Measurements from ENCODE around the gene WWOX.
"Not testable (repeated sequence)": the region's sequence is repeated elsewhere in the genome, so short reads cannot be mapped to it uniquely, and the experiment has no call there.

Gene WWOX

GRCh38 chr16:78684655-78685375 is 585.4 kb downstream of the WWOX start:
- Histone ChIP-seq H3K9me3 (ENCODE audit: control insufficient read depth, low read depth, low read length) (no peaks in the 10 kb centered on the region), H3K4me3 (ENCODE audit: low read length) (no peak overlapping the region), H3K9ac (ENCODE audit: low read length) (no peak overlapping the region), H3K4me1 (ENCODE audit: control insufficient read depth, low read depth, low read length) (no peaks in the 10 kb centered on the region), H3K27me3 (ENCODE audit: control insufficient read depth, insufficient read depth, low read length) (no peaks in the 10 kb centered on the region), H3K36me3 (ENCODE audit: control insufficient read depth, low read depth, low read length) (no peaks in the 10 kb centered on the region), H3K27ac (ENCODE audit: low read length) (no peak overlapping the region)

- Histone ChIP-seq H3K9me3 (ENCODE audit: control insufficient read depth, low read depth, low read length) (no peaks in the 10 kb centered on the region), H3K9ac (ENCODE audit: low read length) (no peak overlapping the region), H3K4me1 (ENCODE audit: control insufficient read depth, low read depth, low read length) (no peaks in the 10 kb centered on the region), H3K27ac (ENCODE audit: low read length) (no peak overlapping the region), H3K27me3 (ENCODE audit: control insufficient read depth, insufficient read depth, low read length) (no peaks in the 10 kb centered on the region), H3K4me3 (ENCODE audit: low read length) (no peak overlapping the region), H3K36me3 (ENCODE audit: control insufficient read depth, low read depth, low read length) (no peaks in the 10 kb centered on the region)
Measured at GRCh38 chr16:78686601-78687000, 587.1 kb downstream of the WWOX start.

- no peaks in the 10 kb centered on the region for H3K27me3 ChIP-seq (ENCODE audit: control insufficient read depth, insufficient read depth, low read length)
- H3K4me3 ChIP-seq (ENCODE audit: low read length), result no peak overlapping the region
- H3K4me1 ChIP-seq (ENCODE audit: control insufficient read depth, low read depth, low read length), result no peaks in the 10 kb centered on the region
- no peaks in the 10 kb centered on the region for H3K36me3 ChIP-seq (ENCODE audit: control insufficient read depth, low read depth, low read length)
- H3K9ac ChIP-seq (ENCODE audit: low read length), result no peak overlapping the region
- no peak overlapping the region for H3K27ac ChIP-seq (ENCODE audit: low read length)
- no peaks in the 10 kb centered on the region for H3K9me3 ChIP-seq (ENCODE audit: control insufficient read depth, low read depth, low read length)
Measured at GRCh38 chr16:78689028-78689427, 589.6 kb downstream of the WWOX start.

GRCh38 chr16:78689536-78689935 is 590.1 kb downstream of the WWOX start:
- Histone ChIP-seq H3K27ac (ENCODE audit: low read length) (no peak overlapping the region), H3K4me1 (ENCODE audit: control insufficient read depth, low read depth, low read length) (no peaks in the 10 kb centered on the region), H3K36me3 (ENCODE audit: control insufficient read depth, low read depth, low read length) (no peaks in the 10 kb centered on the region), H3K9ac (ENCODE audit: low read length) (no peak overlapping the region), H3K9me3 (ENCODE audit: control insufficient read depth, low read depth, low read length) (no peaks in the 10 kb centered on the region), H3K27me3 (ENCODE audit: control insufficient read depth, insufficient read depth, low read length) (no peaks in the 10 kb centered on the region), H3K4me3 (ENCODE audit: low read length) (no peak overlapping the region)

GRCh38 chr16:78690510-78690909 is 591.1 kb downstream of the WWOX start:
- Histone ChIP-seq H3K27ac (ENCODE audit: low read length) (no peak overlapping the region), H3K4me1 (ENCODE audit: control insufficient read depth, low read depth, low read length) (no peaks in the 10 kb centered on the region), H3K4me3 (ENCODE audit: low read length) (no peak overlapping the region), H3K9ac (ENCODE audit: low read length) (no peak overlapping the region), H3K27me3 (ENCODE audit: control insufficient read depth, insufficient read depth, low read length) (no peaks in the 10 kb centered on the region), H3K36me3 (ENCODE audit: control insufficient read depth, low read depth, low read length) (no peaks in the 10 kb centered on the region), H3K9me3 (ENCODE audit: control insufficient read depth, low read depth, low read length) (no peaks in the 10 kb centered on the region)

- H3K27ac ChIP-seq (ENCODE audit: low read length); H3K9me3 ChIP-seq (ENCODE audit: control insufficient read depth, low read depth, low read length): not testable (repeated sequence)
Measured at GRCh38 chr16:78691746-78692145, 592.3 kb downstream of the WWOX start.

GRCh38 chr16:78693496-78693895 is 594.0 kb downstream of the WWOX start:
- Histone ChIP-seq H3K27ac (ENCODE audit: low read length) (no peak overlapping the region), H3K36me3 (ENCODE audit: control insufficient read depth, low read depth, low read length) (no peaks in the 10 kb centered on the region), H3K9ac (ENCODE audit: low read length) (no peak overlapping the region), H3K9me3 (ENCODE audit: control insufficient read depth, low read depth, low read length) (no peaks in the 10 kb centered on the region), H3K4me3 (ENCODE audit: low read length) (no peak overlapping the region), H3K27me3 (ENCODE audit: control insufficient read depth, insufficient read depth, low read length) (no peaks in the 10 kb centered on the region), H3K4me1 (ENCODE audit: control insufficient read depth, low read depth, low read length) (no peaks in the 10 kb centered on the region)

More at GRCh38 chr16:78691746-78692145, 592.3 kb downstream of the WWOX start:
- H3K4me1 ChIP-seq (ENCODE audit: control insufficient read depth, low read depth, low read length); H3K9ac ChIP-seq (ENCODE audit: low read length); H3K27me3 ChIP-seq (ENCODE audit: control insufficient read depth, insufficient read depth, low read length); H3K4me3 ChIP-seq (ENCODE audit: low read length); H3K36me3 ChIP-seq (ENCODE audit: control insufficient read depth, low read depth, low read length): not testable (repeated sequence)

- no peak overlapping the region for H3K27ac ChIP-seq (ENCODE audit: low read length)
- no peak overlapping the region for H3K4me3 ChIP-seq (ENCODE audit: low read length)
- H3K9me3 ChIP-seq (ENCODE audit: control insufficient read depth, low read depth, low read length), result no peaks in the 10 kb centered on the region
- no peaks in the 10 kb centered on the region for H3K4me1 ChIP-seq (ENCODE audit: control insufficient read depth, low read depth, low read length)
- no peaks in the 10 kb centered on the region for H3K27me3 ChIP-seq (ENCODE audit: control insufficient read depth, insufficient read depth, low read length)
- H3K9ac ChIP-seq (ENCODE audit: low read length), result no peak overlapping the region
- H3K36me3 ChIP-seq (ENCODE audit: control insufficient read depth, low read depth, low read length), result no peaks in the 10 kb centered on the region
Measured at GRCh38 chr16:78694414-78694813, 595.0 kb downstream of the WWOX start.

GRCh38 chr16:78695391-78695790 is 595.9 kb downstream of the WWOX start:
- H3K36me3 ChIP-seq (ENCODE audit: control insufficient read depth, low read depth, low read length), result no peaks in the 10 kb centered on the region
- H3K9ac ChIP-seq (ENCODE audit: low read length), result no peak overlapping the region
- no peak overlapping the region for H3K27ac ChIP-seq (ENCODE audit: low read length)
- no peaks in the 10 kb centered on the region for H3K4me1 ChIP-seq (ENCODE audit: control insufficient read depth, low read depth, low read length)
- H3K9me3 ChIP-seq (ENCODE audit: control insufficient read depth, low read depth, low read length), result no peaks in the 10 kb centered on the region
- H3K4me3 ChIP-seq (ENCODE audit: low read length), result no peak overlapping the region
- H3K27me3 ChIP-seq (ENCODE audit: control insufficient read depth, insufficient read depth, low read length), result no peaks in the 10 kb centered on the region

- Histone ChIP-seq H3K9me3 (ENCODE audit: control insufficient read depth, low read depth, low read length) (no peaks in the 10 kb centered on the region), H3K4me3 (ENCODE audit: low read length) (no peak overlapping the region), H3K27me3 (ENCODE audit: control insufficient read depth, insufficient read depth, low read length) (no peaks in the 10 kb centered on the region), H3K27ac (ENCODE audit: low read length) (no peak overlapping the region), H3K36me3 (ENCODE audit: control insufficient read depth, low read depth, low read length) (no peaks in the 10 kb centered on the region), H3K9ac (ENCODE audit: low read length) (no peak overlapping the region), H3K4me1 (ENCODE audit: control insufficient read depth, low read depth, low read length) (no peaks in the 10 kb centered on the region)
Measured at GRCh38 chr16:78696797-78697196, 597.3 kb downstream of the WWOX start.

- no peaks in the 10 kb centered on the region for H3K4me1 ChIP-seq (ENCODE audit: control insufficient read depth, low read depth, low read length)
- no peaks in the 10 kb centered on the region for H3K27me3 ChIP-seq (ENCODE audit: control insufficient read depth, insufficient read depth, low read length)
- H3K36me3 ChIP-seq (ENCODE audit: control insufficient read depth, low read depth, low read length), result no peaks in the 10 kb centered on the region
- no peak overlapping the region for H3K9ac ChIP-seq (ENCODE audit: low read length)
- no peaks in the 10 kb centered on the region for H3K9me3 ChIP-seq (ENCODE audit: control insufficient read depth, low read depth, low read length)
- H3K4me3 ChIP-seq (ENCODE audit: low read length), result no peak overlapping the region
- no peak overlapping the region for H3K27ac ChIP-seq (ENCODE audit: low read length)
Measured at GRCh38 chr16:78697426-78697825, 598.0 kb downstream of the WWOX start.

GRCh38 chr16:78703936-78704335 is 604.5 kb downstream of the WWOX start:
- H3K9me3 ChIP-seq (ENCODE audit: control insufficient read depth, low read depth, low read length), result no peaks in the 10 kb centered on the region
- H3K4me1 ChIP-seq (ENCODE audit: control insufficient read depth, low read depth, low read length), result peaks cover 12% of the 10 kb centered on the region
- no peaks in the 10 kb centered on the region for H3K27me3 ChIP-seq (ENCODE audit: control insufficient read depth, insufficient read depth, low read length)
- H3K4me3 ChIP-seq (ENCODE audit: low read length), result no peak overlapping the region
- H3K9ac ChIP-seq (ENCODE audit: low read length), result no peak overlapping the region
- H3K36me3 ChIP-seq (ENCODE audit: control insufficient read depth, low read depth, low read length), result no peaks in the 10 kb centered on the region
- no peak overlapping the region for H3K27ac ChIP-seq (ENCODE audit: low read length)

Data from iPS-18a (cell line).